Muscle of back (tissue), 11 donors: Measurements from ENCODE around the gene GDF11. TPM values are rescaled to one million over a fixed set of nuclear protein-coding genes. Genes with fewer than 3 reads are reported as not detected.

Experiments
- DNase-seq, 3 donors: peaks; one replicate each; pipeline versions ENCODE4 v3.0.0 to v3.0.0-alpha.2; 2013
- polyA plus RNA-seq, 10 donors: library from polyadenylated mRNA; unstranded; fragments of 120-200 nt; gene quantifications; one replicate each; pipeline ENCODE4 v1.2.1, GENCODE V29; 2013; ENCODE audit not compliant: insufficient read length in 10 of 10

GDF11 gene
- polyA plus RNA-seq, 10 donors = 11.0 to 13.9 (median 12.5) TPM

- DNase-seq = peak in 1 of 3 donors; percentile 19
These were observed 21.2 kb upstream of the GDF11 start for GRCh38 chr12:55721601-55722213.

GRCh38 chr12:55722948-55723347 is 20.0 kb upstream of the GDF11 start:
- DNase-seq = no peak

- DNase-seq = peak in 1 of 3 donors; percentile 24
These were observed 19.3 kb upstream of the GDF11 start for GRCh38 chr12:55723516-55724225.

GRCh38 chr12:55724226-55724939 is 18.5 kb upstream of the GDF11 start:
- DNase-seq = peak in 1 of 3 donors; percentile 74

GRCh38 chr12:55724940-55725309 is 18.0 kb upstream of the GDF11 start:
- no peak for DNase-seq

GRCh38 chr12:55725556-55725955 is 17.4 kb upstream of the GDF11 start:
- no peak for DNase-seq

GRCh38 chr12:55726971-55727370 is 16.0 kb upstream of the GDF11 start:
- no peak for DNase-seq

- peak in 1 of 3 donors; percentile 75 for DNase-seq
These were observed 15.2 kb upstream of the GDF11 start for GRCh38 chr12:55727643-55728185.

- peak in 2 of 3 donors; percentile 89 to 93 for DNase-seq
These were observed 14.6 kb upstream of the GDF11 start for GRCh38 chr12:55728186-55728938.

- peak; percentile 94 to 97 (median 97) for DNase-seq
These were observed 13.7 kb upstream of the GDF11 start, which contains the start of gene CD63 for GRCh38 chr12:55728939-55729818. Gene CD63, minus strand, starts transcription at chr12:55729009. Its CDS starts 668 bp downstream, at chr12:55728341.

GRCh38 chr12:55729819-55730818 is 12.8 kb upstream of the GDF11 start:
- no peak for DNase-seq

GRCh38 chr12:55732288-55732687 is 10.6 kb upstream of the GDF11 start:
- no peak for DNase-seq

- no peak for DNase-seq
These were observed 9.8 kb upstream of the GDF11 start for GRCh38 chr12:55733021-55733555.

- no peak for DNase-seq
These were observed 9.1 kb upstream of the GDF11 start for GRCh38 chr12:55733858-55734257.

- DNase-seq = no peak
These were observed 8.3 kb upstream of the GDF11 start for GRCh38 chr12:55734595-55734994.

GRCh38 chr12:55736076-55736475 is 6.8 kb upstream of the GDF11 start:
- no peak for DNase-seq

- peak in 1 of 3 donors; percentile 74 for DNase-seq
These were observed 5.9 kb upstream of the GDF11 start for GRCh38 chr12:55736780-55737580.

GRCh38 chr12:55737581-55738122 is 5.3 kb upstream of the GDF11 start:
- no peak for DNase-seq
